Neural cell (in vitro differentiated cells): ENCODE data around the gene MYO9B. TPM values are rescaled to one million over a fixed set of nuclear protein-coding genes. Genes with fewer than 3 reads are reported as not detected.

ENCODE experiments used
- H2AFZ ChIP-seq: fragments of 200-600, 300-800 bp; sonication (generic), shearing (Covaris generic); 2 replicates; pipeline ENCODE4 v1.6.0; 2014; ENCODE audit warnings: low read depth, mild to moderate bottlenecking, antibody characterized with exemption, low read length, moderate library complexity
- H3F3A ChIP-seq: fragments of 200-600 bp; shearing (Covaris generic); 2 replicates; pipeline ENCODE4 v1.6.1; 2016; ENCODE audit warnings: mild to moderate bottlenecking, moderate library complexity, mixed read lengths, antibody characterized with exemption, low read length; ENCODE audit not compliant: insufficient read depth, poor library complexity, severe bottlenecking
- H3K27ac ChIP-seq: fragments of 200-600, 300-800 bp; sonication (generic), shearing (Covaris generic); 2 replicates; pipeline ENCODE4 v1.5.1; 2014; ENCODE audit warnings: mild to moderate bottlenecking, low read length, moderate library complexity
- H3K27me3 ChIP-seq: fragments of 300-800, 200-600 bp; sonication (generic), shearing (Covaris generic); 2 replicates; pipeline ENCODE4 v1.6.0; 2014; ENCODE audit warnings: mild to moderate bottlenecking, low read depth, low read length, moderate library complexity; ENCODE audit not compliant: insufficient read depth
- H3K36me3 ChIP-seq: fragments of 300-800, 200-600 bp; sonication (generic), shearing (Covaris generic); 2 replicates; pipeline ENCODE4 v1.5.1; 2014; ENCODE audit warnings: mild to moderate bottlenecking, antibody characterized with exemption, low read length, moderate library complexity; ENCODE audit not compliant: insufficient read depth
- H3K4me2 ChIP-seq: fragments of 300-800, 200-600 bp; sonication (generic), shearing (Covaris generic); 2 replicates; pipeline ENCODE4 v1.6.0; 2014; ENCODE audit warnings: mild to moderate bottlenecking, low read length
- H3K4me3 ChIP-seq: fragments of 300-800, 200-600 bp; sonication (generic), shearing (Covaris generic); 2 replicates; pipeline ENCODE4 v1.5.1; 2014; ENCODE audit warnings: mild to moderate bottlenecking, low read length, moderate library complexity
- H3K79me2 ChIP-seq: fragments of 200-600 bp; shearing (Covaris generic); replicated peaks from 2 replicates; pipeline ENCODE4 v1.6.0; 2014; ENCODE audit warnings: mild to moderate bottlenecking, low read length, moderate library complexity; ENCODE audit not compliant: insufficient read depth
- H3K9ac ChIP-seq: fragments of 300-800, 200-600 bp; sonication (generic), shearing (Covaris generic); 2 replicates; pipeline ENCODE4 v1.6.1; 2016; ENCODE audit warnings: mild to moderate bottlenecking, low read length, mixed read lengths
- H3K9me2 ChIP-seq: fragments of 200-600 bp; shearing (Covaris generic); 2 replicates; pipeline ENCODE4 v1.6.1; 2016; ENCODE audit warnings: mild to moderate bottlenecking, low read length, mixed read lengths; ENCODE audit not compliant: insufficient read depth
- H3K9me3 ChIP-seq: fragments of 200-600, 300-800 bp; sonication (generic), shearing (Covaris generic); 2 replicates; pipeline ENCODE4 v1.6.1; 2016; ENCODE audit warnings: mild to moderate bottlenecking, mixed run types, low read length, moderate library complexity, mixed read lengths
- H4K20me1 ChIP-seq: fragments of 200-600 bp; shearing (Covaris generic); 2 replicates; pipeline ENCODE4 v1.6.1; 2016; ENCODE audit warnings: mild to moderate bottlenecking, mixed run types; ENCODE audit not compliant: insufficient read depth
- CTCF ChIP-seq: fragments of 450-650 bp; IDR thresholded peaks from 2 replicates; pipeline ENCODE4 v1.5.1; 2014; ENCODE audit warnings: antibody characterized with exemption, mild to moderate bottlenecking, moderate library complexity; ENCODE audit not compliant: poor library complexity, severe bottlenecking
- EP300 ChIP-seq: fragments of 450-650 bp; conservative IDR thresholded peaks from 2 replicates; pipeline ENCODE4 v1.6.1; 2014; ENCODE audit warnings: antibody characterized with exemption, mild to moderate bottlenecking, moderate library complexity; ENCODE audit not compliant: poor library complexity, severe bottlenecking
- EZH2 ChIP-seq: fragments of 200-600, 300-800 bp; shearing (Covaris generic), sonication (generic); IDR thresholded peaks from 2 replicates; pipeline ENCODE4 v1.6.1; 2014; ENCODE audit warnings: antibody characterized with exemption, low read length, borderline replicate concordance, mild to moderate bottlenecking; ENCODE audit not compliant: insufficient read depth, poor library complexity, severe bottlenecking
- MXI1 ChIP-seq: fragments of 450-650 bp; conservative IDR thresholded peaks from 2 replicates; pipeline ENCODE4 v1.6.1; 2014; ENCODE audit warnings: antibody characterized with exemption, mild to moderate bottlenecking; ENCODE audit not compliant: poor library complexity, severe bottlenecking
- POLR2AphosphoS5 ChIP-seq: IDR thresholded peaks from 2 replicates; pipeline ENCODE4 v1.6.1; 2012
- RAD21 ChIP-seq: fragments of 450-650 bp; conservative IDR thresholded peaks from 2 replicates; pipeline ENCODE4 v1.6.1; 2014; ENCODE audit warnings: antibody characterized with exemption, mild to moderate bottlenecking, moderate library complexity
- REST ChIP-seq: IDR thresholded peaks from 2 replicates; pipeline ENCODE4 v1.6.1; 2012; ENCODE audit warnings: borderline replicate concordance
- SMC3 ChIP-seq: fragments of 450-650 bp; conservative IDR thresholded peaks from 2 replicates; pipeline ENCODE4 v1.6.1; 2014; ENCODE audit warnings: antibody characterized with exemption, mild to moderate bottlenecking, moderate library complexity; ENCODE audit not compliant: poor library complexity
- TAF1 ChIP-seq: IDR thresholded peaks from 2 replicates; pipeline ENCODE4 v1.6.1; 2012; ENCODE audit warnings: low read depth
- polyA plus RNA-seq: library from polyadenylated mRNA; depleted of rRNA; stranded (reverse); fragments of >200 nt; gene quantifications from 2 replicates; pipeline ENCODE4 v1.2.3, GENCODE V29; 2014

The MYO9B gene
- polyA plus RNA-seq, 1 donor from 2014 or later: 27.2 TPM

- H3K36me3 ChIP-seq: no peaks in the 10 kb centered on the region
- H3K9ac ChIP-seq: no peak overlapping the region
- no peaks in the 10 kb centered on the region for H3K9me3 ChIP-seq
- no peaks in the 10 kb centered on the region for H4K20me1 ChIP-seq
- no peak overlapping the region for H2AFZ ChIP-seq
- no peak overlapping the region for H3K27ac ChIP-seq
- H3K4me2 ChIP-seq: no peak overlapping the region
- H3K9me2 ChIP-seq: no peaks in the 10 kb centered on the region
- no peaks in the 10 kb centered on the region for H3K27me3 ChIP-seq
- no peak for TF ChIP-seq SMC3
- no peak for TF ChIP-seq MXI1
- no peak for TF ChIP-seq POLR2AphosphoS5
- TF ChIP-seq CTCF: no peak
- TF ChIP-seq TAF1: no peak
- TF ChIP-seq RAD21: no peak
- no peak for TF ChIP-seq EZH2
- TF ChIP-seq REST: no peak
- no peak for TF ChIP-seq EP300
- H3F3A ChIP-seq: no peaks in the 10 kb centered on the region
- H3K4me3 ChIP-seq: no peak overlapping the region
- peaks cover 25% of the 10 kb centered on the region for H3K79me2 ChIP-seq
These were observed 6.4 kb downstream of the MYO9B start for GRCh38 chr19:17081672-17082630.

GRCh38 chr19:17086120-17086519 is 10.5 kb downstream of the MYO9B start:
- H4K20me1 ChIP-seq: no peaks in the 10 kb centered on the region
- no peak overlapping the region for H3K4me3 ChIP-seq
- no peak overlapping the region for H3K4me2 ChIP-seq
- no peak overlapping the region for H3K27ac ChIP-seq
- H3F3A ChIP-seq: no peaks in the 10 kb centered on the region
- no peak overlapping the region for H3K9ac ChIP-seq
- H3K9me2 ChIP-seq: no peaks in the 10 kb centered on the region
- H3K36me3 ChIP-seq: no peaks in the 10 kb centered on the region
- TF ChIP-seq CTCF: no peak
- TF ChIP-seq TAF1: no peak
- TF ChIP-seq EZH2: no peak
- TF ChIP-seq MXI1: no peak
- no peak for TF ChIP-seq POLR2AphosphoS5
- H3K27me3 ChIP-seq: no peaks in the 10 kb centered on the region
- H3K79me2 ChIP-seq: peaks cover 4% of the 10 kb centered on the region
- no peak overlapping the region for H2AFZ ChIP-seq
- no peaks in the 10 kb centered on the region for H3K9me3 ChIP-seq
